Hepatocyte (in vitro differentiated cells): ENCODE results near the gene GTPBP1. TPM values are rescaled to one million over a fixed set of nuclear protein-coding genes. Genes with fewer than 3 reads are reported as not detected.

Source experiments
- DNase-seq: peaks from one replicate; pipeline ENCODE4 v3.0.0-alpha.2; 2016; ENCODE audit warnings: low spot score
- H2AFZ ChIP-seq: fragments of 200-600 bp; sonication (generic); 2 replicates; pipeline ENCODE4 v1.6.0; 2016; ENCODE audit warnings: antibody characterized with exemption, mild to moderate bottlenecking
- H3K27ac ChIP-seq: fragments of 200-600 bp; sonication (generic); 2 replicates; pipeline ENCODE4 v1.5.1; 2016; ENCODE audit warnings: mild to moderate bottlenecking
- H3K27me3 ChIP-seq: fragments of 200-600 bp; sonication (generic); 2 replicates; pipeline ENCODE4 v1.6.1; 2016
- H3K36me3 ChIP-seq: fragments of 200-600 bp; sonication (generic); replicated peaks from 2 replicates; pipeline ENCODE4 v1.5.1; 2016; ENCODE audit warnings: low read depth; ENCODE audit not compliant: insufficient read depth
- H3K4me1 ChIP-seq: fragments of 200-600 bp; sonication (generic); 2 replicates; pipeline ENCODE4 v1.5.1; 2016; ENCODE audit warnings: mild to moderate bottlenecking, moderate library complexity; ENCODE audit not compliant: insufficient read depth
- H3K4me2 ChIP-seq: fragments of 200-600 bp; sonication (generic); 2 replicates; pipeline ENCODE4 v1.6.0; 2016
- H3K4me3 ChIP-seq: fragments of 200-600 bp; sonication (generic); 2 replicates; pipeline ENCODE4 v1.5.1; 2016; ENCODE audit warnings: mild to moderate bottlenecking
- H3K79me2 ChIP-seq: fragments of 200-600 bp; sonication (generic); 2 replicates; pipeline ENCODE4 v1.6.0; 2017; ENCODE audit warnings: mild to moderate bottlenecking
- H3K9me2 ChIP-seq: fragments of 200-600 bp; sonication (generic); replicated peaks from 2 replicates; pipeline ENCODE4 v1.6.0; 2017; ENCODE audit warnings: mild to moderate bottlenecking; ENCODE audit not compliant: insufficient read depth
- H3K9me3 ChIP-seq: fragments of 200-600 bp; sonication (generic); 2 replicates; pipeline ENCODE4 v1.5.1; 2016; ENCODE audit warnings: low read depth, mild to moderate bottlenecking
- H4K20me1 ChIP-seq: fragments of 200-600 bp; sonication (generic); 2 replicates; pipeline ENCODE4 v1.6.0; 2016; ENCODE audit warnings: mild to moderate bottlenecking; ENCODE audit not compliant: insufficient read depth, poor library complexity, severe bottlenecking
- CTCF ChIP-seq: fragments of 200-600 bp; sonication (generic); IDR thresholded peaks from 2 replicates; pipeline ENCODE4 v1.5.1; 2016; ENCODE audit warnings: antibody characterized with exemption, mild to moderate bottlenecking; ENCODE audit not compliant: poor library complexity
- EZH2 ChIP-seq: fragments of 200-600 bp; sonication (generic); IDR thresholded peaks from 2 replicates; pipeline ENCODE4 v1.6.1; 2016; ENCODE audit warnings: antibody characterized with exemption, mild to moderate bottlenecking, borderline replicate concordance
- EZH2phosphoT487 ChIP-seq: fragments of 200-600 bp; sonication (generic); IDR thresholded peaks from one replicate; pipeline ENCODE4 v1.6.1; 2018; ENCODE audit warnings: antibody characterized with exemption, mild to moderate bottlenecking, low read depth, moderate library complexity; ENCODE audit not compliant: unreplicated experiment, severe bottlenecking
- WGBS: methylation state at CpG from one replicate; pipeline ENCODE4 v1.1.6; 2016; ENCODE audit warnings: low lambda C conversion rate; ENCODE audit errors: missing lambda C conversion rate; 5-methylcytosine and 5-hydroxymethylcytosine counted together
- polyA plus RNA-seq: library from polyadenylated mRNA; unstranded; fragments of >200 nt; fragmentation: Nextera tagmentation; extraction: Ambion mirVana; gene quantifications from 2 replicates; pipeline ENCODE4 v1.2.1, GENCODE V29; 2016
- total RNA-seq: library from RNA; depleted of rRNA; stranded (reverse); fragments of >200 nt; gene quantifications from 2 replicates; pipeline ENCODE4 v1.2.3, GENCODE V29; 2014

Gene GTPBP1
- total and polyA plus RNA-seq, 2 experiments from 2014 or later: 28.6 to 36.8 TPM

- Histone ChIP-seq H3K27me3 (no peaks in the 10 kb centered on the region), H3K9me2 (no peaks in the 10 kb centered on the region), H4K20me1 (peaks cover 8% of the 10 kb centered on the region), H3K36me3 (peaks cover 4% of the 10 kb centered on the region), H3K4me2 (no peak overlapping the region), H3K4me1 (peaks cover 8% of the 10 kb centered on the region), H3K9me3 (no peaks in the 10 kb centered on the region), H2AFZ (no peak overlapping the region), H3K79me2 (peaks cover 41% of the 10 kb centered on the region), H3K4me3 (no peak overlapping the region), H3K27ac (no peak overlapping the region)
- 95% methylated on average over 9 of the region's 9 CpGs for WGBS
- no peak for DNase-seq
- TF ChIP-seq EZH2: no peak
- no peak for TF ChIP-seq EZH2phosphoT487
- TF ChIP-seq CTCF: no peak
Measured at GRCh38 chr22:38684895-38685294, 20.8 kb upstream of the GTPBP1 start.

- TF ChIP-seq EZH2 (no peak), EZH2phosphoT487 (no peak), CTCF (no peak)
- peaks cover 4% of the 10 kb centered on the region for H3K36me3 ChIP-seq
Measured at GRCh38 chr22:38685761-38686160, 20.0 kb upstream of the GTPBP1 start.

GRCh38 chr22:38689651-38690050 lies 16.1 kb upstream of the GTPBP1 start:
- no peak for TF ChIP-seq EZH2
- TF ChIP-seq EZH2phosphoT487: no peak
- no peak for TF ChIP-seq CTCF

More at GRCh38 chr22:38685761-38686160, 20.0 kb upstream of the GTPBP1 start:
- H3K27me3 ChIP-seq: no peaks in the 10 kb centered on the region
- H2AFZ ChIP-seq: no peak overlapping the region
- H3K4me1 ChIP-seq: peaks cover 8% of the 10 kb centered on the region
- H3K4me3 ChIP-seq: no peak overlapping the region
- no peak overlapping the region for H3K27ac ChIP-seq
- H3K79me2 ChIP-seq: peaks cover 50% of the 10 kb centered on the region
- 100% methylated on average over 1 of the region's 1 CpG for WGBS
- DNase-seq: no peak
- no peak overlapping the region for H3K4me2 ChIP-seq
- H3K9me3 ChIP-seq: no peaks in the 10 kb centered on the region
- no peaks in the 10 kb centered on the region for H3K9me2 ChIP-seq
- peaks cover 11% of the 10 kb centered on the region for H4K20me1 ChIP-seq

GRCh38 chr22:38694049-38694448 lies 11.7 kb upstream of the GTPBP1 start:
- no peaks in the 10 kb centered on the region for H3K27me3 ChIP-seq
- H3K4me1 ChIP-seq: peaks cover 45% of the 10 kb centered on the region
- TF ChIP-seq CTCF: no peak
- no peak for TF ChIP-seq EZH2phosphoT487
- no peak for TF ChIP-seq EZH2
- peak; percentile 80 for DNase-seq
- H2AFZ ChIP-seq: no peak overlapping the region
- peak overlapping the region; percentile 100 for H3K27ac ChIP-seq
- H3K9me2 ChIP-seq: no peaks in the 10 kb centered on the region
- peaks cover 14% of the 10 kb centered on the region for H4K20me1 ChIP-seq
- peak overlapping the region; percentile 61 for H3K4me2 ChIP-seq
- H3K79me2 ChIP-seq: peaks cover 92% of the 10 kb centered on the region
- H3K36me3 ChIP-seq: no peaks in the 10 kb centered on the region
- no peaks in the 10 kb centered on the region for H3K9me3 ChIP-seq
- H3K4me3 ChIP-seq: no peak overlapping the region
- 61% methylated on average over 2 of the region's 2 CpGs for WGBS

More at GRCh38 chr22:38689651-38690050, 16.1 kb upstream of the GTPBP1 start:
- peaks cover 14% of the 10 kb centered on the region for H4K20me1 ChIP-seq
- WGBS: 53% methylated on average over 1 of the region's 1 CpG
- H3K4me1 ChIP-seq: peaks cover 18% of the 10 kb centered on the region
- H3K27me3 ChIP-seq: no peaks in the 10 kb centered on the region
- no peaks in the 10 kb centered on the region for H3K9me3 ChIP-seq
- H3K4me2 ChIP-seq: no peak overlapping the region
- peaks cover 4% of the 10 kb centered on the region for H3K36me3 ChIP-seq
- no peak for DNase-seq
- no peak overlapping the region for H3K4me3 ChIP-seq
- H3K79me2 ChIP-seq: peaks cover 71% of the 10 kb centered on the region
- H2AFZ ChIP-seq: no peak overlapping the region
- peak overlapping the region; percentile 100 for H3K27ac ChIP-seq
- no peaks in the 10 kb centered on the region for H3K9me2 ChIP-seq
